Gastrocnemius medialis (tissue), 4 donors: ENCODE data around the gene DHH.

Source experiments
- CTCF ChIP-seq, 5 experiments: fragments of 450-650 bp in 3 of 5; fragments of 200-600 bp in 2 of 5; sonication (generic) in 2 of 5; IDR thresholded peaks in 4 of 5; conservative IDR thresholded peaks in 1 of 5; 1 replicate in 4 of 5; 2 replicates in 1 of 5; pipeline ENCODE4 v1.5.1; 2016 to 2019; ENCODE audit warnings: antibody characterized with exemption in 5 of 5, mild to moderate bottlenecking in 3 of 5, moderate library complexity in 3 of 5
- POLR2A ChIP-seq, 2 donors: fragments of 450-650 bp; IDR thresholded peaks; one replicate each; pipeline ENCODE4 v1.6.1; 2017; ENCODE audit warnings: antibody characterized with exemption in 2 of 2, mild to moderate bottlenecking in 2 of 2, moderate library complexity in 2 of 2

DNA sequence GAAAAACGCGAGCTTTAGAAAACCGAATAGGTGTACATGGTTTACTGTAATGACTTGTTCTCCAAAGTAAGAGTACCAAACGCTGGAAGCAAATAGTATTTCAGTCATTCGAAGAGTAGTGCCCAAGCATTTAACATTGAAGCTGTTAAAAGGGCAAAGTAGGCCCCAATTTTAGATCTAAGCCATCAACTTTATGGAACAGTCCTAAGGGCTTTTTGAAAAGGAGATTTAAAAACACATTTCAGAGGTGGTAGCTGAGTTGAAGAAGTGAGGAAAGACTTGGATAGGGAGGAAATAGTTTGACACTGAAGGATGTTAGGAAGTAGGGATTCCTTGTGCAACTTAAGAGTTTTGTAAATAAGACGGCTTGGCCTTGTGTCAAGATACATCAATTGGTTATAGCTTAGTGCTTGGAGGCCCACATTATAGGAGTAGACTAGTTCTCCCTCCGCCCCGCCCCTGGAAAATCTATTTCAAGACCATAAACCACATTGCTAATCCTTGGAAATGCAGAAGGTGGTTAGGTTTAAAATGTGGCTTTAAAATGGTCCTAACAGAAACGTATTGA is 37.4 kb upstream of the DHH start:
- no peak for TF ChIP-seq POLR2A (IDR thresholded peaks at IDR 0.05)
- TF ChIP-seq CTCF (IDR thresholded peaks at IDR 0.05 in 4 of 5, conservative IDR thresholded peaks at IDR 0.05 in 1 of 5): no peak
